ENCODE results near the gene ARHGEF7. TPM values are rescaled to one million over a fixed set of nuclear protein-coding genes. Genes with fewer than 3 reads are reported as not detected.

Gene ARHGEF7
- total RNA-seq, 1 donor = 52.2 TPM

DNA sequence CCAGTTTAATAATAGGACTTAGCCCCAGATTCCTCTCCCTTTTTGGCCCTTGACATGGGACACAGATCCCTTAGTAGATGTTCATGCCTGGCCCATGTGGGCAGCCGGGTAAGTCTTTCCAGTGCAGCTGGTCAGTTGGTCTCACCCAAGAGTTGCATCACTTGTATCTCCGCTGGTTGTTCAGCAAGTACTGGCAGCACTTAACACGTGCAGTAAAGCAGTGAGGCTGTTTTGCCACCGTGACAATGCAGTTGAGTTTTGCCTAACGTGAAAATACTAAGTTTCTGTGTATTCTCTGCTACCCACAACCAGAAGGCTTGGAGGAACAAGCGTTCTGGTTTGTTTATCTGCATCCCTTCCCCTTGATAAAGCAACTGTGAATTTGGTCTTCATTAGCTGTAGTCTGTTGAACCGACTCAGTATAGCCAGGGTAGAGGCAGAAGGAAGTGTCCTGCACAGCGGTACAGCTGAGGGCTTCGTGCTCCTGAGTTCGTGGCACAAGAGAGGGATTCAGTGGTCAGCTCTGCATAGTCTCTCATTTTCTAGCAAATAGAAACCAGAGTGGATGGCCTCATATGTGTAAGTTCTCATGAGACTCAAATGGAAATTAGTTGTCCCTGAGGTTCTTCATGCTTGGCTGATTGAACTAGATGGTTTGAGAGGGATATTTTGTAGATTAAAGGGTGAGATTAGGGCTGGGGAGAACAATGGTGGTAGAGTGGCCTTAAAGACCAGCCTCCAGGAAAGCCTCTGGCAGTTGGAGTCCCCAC lies 50.3 kb downstream of the ARHGEF7 start:
- no peak for TF ChIP-seq CTCF (IDR thresholded peaks at IDR 0.05; ENCODE audit: insufficient read depth, low read depth, low read length)
- DNase-seq (ENCODE audit: low read depth) = no peak
- H3K4me3 ChIP-seq (ENCODE audit: low read depth, low read length) = no peak overlapping the region

DNA sequence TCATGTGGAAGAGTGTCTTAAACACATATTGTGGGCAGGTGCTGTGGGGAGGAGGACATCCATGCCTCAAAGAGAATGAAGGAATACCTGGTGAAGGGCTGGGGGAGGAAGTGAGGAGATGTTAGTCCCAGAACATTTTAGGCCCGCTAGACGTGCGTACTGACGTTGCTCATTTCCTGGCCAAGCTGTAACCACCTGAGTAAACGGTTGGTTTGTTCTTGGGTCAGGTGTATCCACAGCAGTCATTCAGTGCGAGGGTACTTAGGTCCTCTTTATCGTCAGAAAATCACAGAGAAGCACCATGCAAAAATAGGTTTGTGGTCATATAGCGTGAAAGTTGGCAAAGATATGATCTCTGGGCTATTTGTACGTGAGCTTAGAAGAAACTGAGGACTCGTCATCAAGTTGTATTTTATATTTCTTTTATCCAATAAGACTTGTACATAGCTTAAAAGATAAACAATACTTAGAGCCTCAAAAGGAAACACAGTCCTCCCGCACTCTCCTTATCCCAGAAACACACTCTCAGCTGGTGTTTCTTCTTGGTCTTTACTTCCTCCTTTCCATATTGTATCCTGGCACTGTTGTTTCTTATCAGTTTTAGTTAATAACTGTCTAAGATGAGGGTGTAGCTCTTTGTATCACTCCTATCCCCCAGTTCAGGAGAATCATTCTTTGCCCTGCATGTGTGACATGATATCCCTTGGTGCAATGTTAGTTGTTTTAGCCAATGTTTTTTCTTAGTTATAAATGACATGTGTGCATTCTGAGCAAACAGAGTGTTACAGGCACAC lies 52.0 kb downstream of the ARHGEF7 start:
- DNase-seq (ENCODE audit: low read depth) = no peak
- TF ChIP-seq CTCF (IDR thresholded peaks at IDR 0.05; ENCODE audit: insufficient read depth, low read depth, low read length) = no peak
- H3K4me3 ChIP-seq (ENCODE audit: low read depth, low read length) = no peak overlapping the region

- H3K4me3 ChIP-seq (ENCODE audit: low read depth, low read length) = no peak overlapping the region
- TF ChIP-seq CTCF (IDR thresholded peaks at IDR 0.05; ENCODE audit: insufficient read depth, low read depth, low read length) = no peak
- no peak for DNase-seq (ENCODE audit: low read depth)
These were observed 53.0 kb downstream of the ARHGEF7 start for GRCh38 chr13:111168107-111168506.

GRCh38 chr13:111171112-111171511 lies 56.0 kb downstream of the ARHGEF7 start:
- no peak for DNase-seq (ENCODE audit: low read depth)
- TF ChIP-seq CTCF (IDR thresholded peaks at IDR 0.05; ENCODE audit: insufficient read depth, low read depth, low read length) = no peak
- H3K4me3 ChIP-seq (ENCODE audit: low read depth, low read length) = no peak overlapping the region

- DNase-seq (ENCODE audit: low read depth) = peak; percentile 33
- no peak for TF ChIP-seq CTCF (IDR thresholded peaks at IDR 0.05; ENCODE audit: insufficient read depth, low read depth, low read length)
These were observed 56.5 kb downstream of the ARHGEF7 start for GRCh38 chr13:111171629-111172028.

GRCh38 chr13:111174377-111175114 lies 59.4 kb downstream of the ARHGEF7 start:
- no peak overlapping the region for H3K4me3 ChIP-seq (ENCODE audit: low read depth, low read length)
- no peak for TF ChIP-seq CTCF (IDR thresholded peaks at IDR 0.05; ENCODE audit: insufficient read depth, low read depth, low read length)
- DNase-seq (ENCODE audit: low read depth) = no peak

More at GRCh38 chr13:111171629-111172028, 56.5 kb downstream of the ARHGEF7 start:
- H3K4me3 ChIP-seq (ENCODE audit: low read depth, low read length) = no peak overlapping the region
